Parathyroid adenoma (tissue), 2 donors: Measurements from ENCODE around the gene MPP3.

Experiments
- H2AFZ ChIP-seq: fragments of 300-600 bp; sonication (generic); one replicate; pipeline ENCODE4 v1.7.0; 2017; ENCODE audit warnings: antibody characterized with exemption, mild to moderate bottlenecking
- H3K27ac ChIP-seq: fragments of 300-600 bp; sonication (generic); one replicate; pipeline ENCODE4 v1.7.0; 2017
- H3K27me3 ChIP-seq: fragments of 300-600 bp; sonication (generic); one replicate; pipeline ENCODE4 v1.7.0; 2017; ENCODE audit warnings: low read length; ENCODE audit not compliant: control insufficient read depth, insufficient read depth
- H3K36me3 ChIP-seq: fragments of 300-600 bp; sonication (generic); one replicate; pipeline ENCODE4 v1.7.0; 2017; ENCODE audit warnings: low read length; ENCODE audit not compliant: control insufficient read depth, insufficient read depth
- H3K4me1 ChIP-seq: fragments of 300-600 bp; sonication (generic); one replicate; pipeline ENCODE4 v1.7.0; 2017; ENCODE audit warnings: control low read depth
- H3K4me2 ChIP-seq: fragments of 300-600 bp; sonication (generic); one replicate; pipeline ENCODE4 v1.7.0; 2017; ENCODE audit warnings: low read length
- H3K4me3 ChIP-seq: fragments of 300-600 bp; sonication (generic); one replicate; pipeline ENCODE4 v1.7.0; 2017; ENCODE audit warnings: low read depth, low read length
- H3K79me2 ChIP-seq: fragments of 300-600 bp; sonication (generic); one replicate; pipeline ENCODE4 v1.7.0; 2017; ENCODE audit warnings: control low read depth
- H3K9ac ChIP-seq: fragments of 300-600 bp; sonication (generic); one replicate; pipeline ENCODE4 v1.7.0; 2017; ENCODE audit warnings: mild to moderate bottlenecking
- H3K9me3 ChIP-seq: fragments of 300-600 bp; sonication (generic); one replicate; pipeline ENCODE4 v1.7.0; 2017; ENCODE audit warnings: low read length; ENCODE audit not compliant: control insufficient read depth
- TF ChIP-seq, protein P1 (sequence below): fragments of 300-600 bp; sonication (generic); IDR thresholded peaks from one replicate; pipeline ENCODE4 v1.7.0; 2017; ENCODE audit warnings: antibody characterized with exemption, mild to moderate bottlenecking
- donor health status: primary hyperparathyroidism.

Gene MPP3

DNA sequence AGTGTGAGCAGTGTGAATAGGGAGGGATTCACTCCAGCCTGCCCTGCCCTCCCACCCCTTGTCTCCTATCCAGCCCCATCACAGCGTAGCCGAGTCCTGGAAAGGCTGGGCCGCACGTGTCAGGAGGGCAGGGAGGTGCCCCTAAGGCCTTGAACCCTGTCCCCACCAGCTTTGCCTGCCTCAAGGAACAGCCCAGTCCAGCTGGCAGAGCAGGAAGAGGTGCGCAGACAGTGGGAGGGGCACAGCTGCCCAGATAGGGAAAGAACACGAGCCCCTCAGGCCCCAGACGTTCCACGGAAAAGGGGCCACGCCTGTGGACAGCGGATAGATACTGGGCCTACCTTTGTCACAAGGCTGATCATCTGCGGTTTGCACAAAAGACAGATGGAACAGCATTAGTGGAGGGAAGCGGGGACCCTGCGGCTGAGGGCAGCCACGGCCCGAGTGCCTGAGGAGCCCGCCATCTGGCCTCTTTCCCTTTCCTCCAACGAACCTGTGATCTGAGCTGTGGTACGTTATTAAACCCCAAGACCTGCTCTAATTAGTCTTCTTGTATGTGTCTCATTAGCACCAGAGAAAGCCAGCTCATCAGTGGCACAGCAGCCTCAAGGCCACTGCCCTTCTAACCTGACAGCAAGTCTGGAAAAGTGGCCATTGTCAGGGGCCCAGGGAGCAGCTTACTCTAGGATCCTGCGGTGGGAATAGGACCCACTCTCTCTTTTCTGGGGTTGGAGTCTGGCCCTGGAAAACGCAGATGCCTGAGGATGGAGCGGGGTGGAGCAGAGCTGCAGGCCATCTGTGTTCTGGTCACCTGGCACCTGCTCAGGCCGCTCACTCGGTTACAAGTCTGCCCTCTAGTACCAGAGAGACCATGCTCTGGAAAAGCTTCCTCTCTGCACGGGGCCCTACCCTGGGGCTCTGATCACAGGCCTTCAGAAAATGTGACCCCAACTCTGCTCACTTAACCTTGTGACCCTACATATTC lies 16.3 kb downstream of the MPP3 start:
- no peak overlapping the region for H3K9ac ChIP-seq
- H3K4me3 ChIP-seq, result no peak overlapping the region
- H3K4me2 ChIP-seq, result no peak overlapping the region
- no peaks in the 10 kb centered on the region for H3K9me3 ChIP-seq
- H3K27ac ChIP-seq, result no peak overlapping the region
- TF ChIP-seq, protein P1, sequence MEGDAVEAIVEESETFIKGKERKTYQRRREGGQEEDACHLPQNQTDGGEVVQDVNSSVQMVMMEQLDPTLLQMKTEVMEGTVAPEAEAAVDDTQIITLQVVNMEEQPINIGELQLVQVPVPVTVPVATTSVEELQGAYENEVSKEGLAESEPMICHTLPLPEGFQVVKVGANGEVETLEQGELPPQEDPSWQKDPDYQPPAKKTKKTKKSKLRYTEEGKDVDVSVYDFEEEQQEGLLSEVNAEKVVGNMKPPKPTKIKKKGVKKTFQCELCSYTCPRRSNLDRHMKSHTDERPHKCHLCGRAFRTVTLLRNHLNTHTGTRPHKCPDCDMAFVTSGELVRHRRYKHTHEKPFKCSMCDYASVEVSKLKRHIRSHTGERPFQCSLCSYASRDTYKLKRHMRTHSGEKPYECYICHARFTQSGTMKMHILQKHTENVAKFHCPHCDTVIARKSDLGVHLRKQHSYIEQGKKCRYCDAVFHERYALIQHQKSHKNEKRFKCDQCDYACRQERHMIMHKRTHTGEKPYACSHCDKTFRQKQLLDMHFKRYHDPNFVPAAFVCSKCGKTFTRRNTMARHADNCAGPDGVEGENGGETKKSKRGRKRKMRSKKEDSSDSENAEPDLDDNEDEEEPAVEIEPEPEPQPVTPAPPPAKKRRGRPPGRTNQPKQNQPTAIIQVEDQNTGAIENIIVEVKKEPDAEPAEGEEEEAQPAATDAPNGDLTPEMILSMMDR, result no peak
- H3K36me3 ChIP-seq, result no peaks in the 10 kb centered on the region
- no peaks in the 10 kb centered on the region for H3K79me2 ChIP-seq
- no peaks in the 10 kb centered on the region for H3K27me3 ChIP-seq
- no peaks in the 10 kb centered on the region for H3K4me1 ChIP-seq
- H2AFZ ChIP-seq, result no peak overlapping the region

DNA sequence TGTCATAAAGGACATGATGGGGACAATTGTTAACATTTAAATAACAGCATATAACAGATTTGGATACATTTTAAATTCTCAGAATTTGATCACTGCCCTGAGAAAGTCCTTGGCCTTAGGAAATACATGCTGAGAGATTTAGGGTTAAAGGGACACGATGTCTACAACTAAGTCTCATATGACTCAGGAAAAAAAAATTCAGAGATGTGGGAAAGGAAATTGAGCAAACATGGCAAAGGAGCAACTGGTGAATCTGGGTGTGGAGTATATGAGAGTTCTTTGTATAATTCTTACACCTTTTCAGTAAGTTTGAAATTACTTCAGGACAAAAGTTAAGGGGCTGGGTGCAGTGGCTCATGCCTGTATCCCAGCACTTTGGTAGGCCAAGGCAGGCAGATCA lies 18.2 kb downstream of the MPP3 start:
- H3K27me3 ChIP-seq, result no peaks in the 10 kb centered on the region
- no peaks in the 10 kb centered on the region for H3K36me3 ChIP-seq
- H3K4me2 ChIP-seq, result no peak overlapping the region
- no peak overlapping the region for H3K27ac ChIP-seq
- H3K79me2 ChIP-seq, result no peaks in the 10 kb centered on the region
- H3K9me3 ChIP-seq, result no peaks in the 10 kb centered on the region
- H3K9ac ChIP-seq, result no peak overlapping the region
- no peak overlapping the region for H3K4me3 ChIP-seq
- TF ChIP-seq, protein P1, result no peak
- no peak overlapping the region for H2AFZ ChIP-seq
- no peaks in the 10 kb centered on the region for H3K4me1 ChIP-seq

GRCh38 chr17:43814026-43814425 lies 18.9 kb downstream of the MPP3 start:
- Histone ChIP-seq H3K79me2 (no peaks in the 10 kb centered on the region), H3K36me3 (no peaks in the 10 kb centered on the region), H3K9ac (no peak overlapping the region)

DNA sequence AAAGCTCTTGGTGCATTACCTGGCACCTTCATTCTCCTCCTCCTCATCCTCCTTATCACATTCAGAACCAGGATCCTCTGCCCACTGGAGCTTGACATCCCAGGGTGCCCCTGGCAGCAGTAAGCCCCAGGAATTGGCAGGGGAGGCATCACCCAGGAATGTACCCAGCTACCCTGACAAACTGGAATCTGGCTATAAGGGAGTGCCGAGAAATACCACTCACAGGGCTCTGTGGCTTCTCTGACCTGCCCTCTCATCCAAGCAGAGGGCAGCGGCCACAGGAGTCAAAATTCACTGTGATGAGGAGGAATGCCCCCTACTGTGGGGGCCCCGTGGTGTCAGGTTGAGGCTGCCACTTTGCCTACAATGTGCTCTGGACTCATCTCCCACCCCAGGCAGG lies 19.6 kb downstream of the MPP3 start:
- no peak overlapping the region for H3K9ac ChIP-seq
- no peaks in the 10 kb centered on the region for H3K36me3 ChIP-seq

More at GRCh38 chr17:43814026-43814425, 18.9 kb downstream of the MPP3 start:
- H3K9me3 ChIP-seq, result no peaks in the 10 kb centered on the region
- H3K27ac ChIP-seq, result no peak overlapping the region
- no peak overlapping the region for H3K4me3 ChIP-seq
- H3K27me3 ChIP-seq, result no peaks in the 10 kb centered on the region
- H3K4me2 ChIP-seq, result no peak overlapping the region
- TF ChIP-seq, protein P1, result no peak
- H3K4me1 ChIP-seq, result no peaks in the 10 kb centered on the region
- no peak overlapping the region for H2AFZ ChIP-seq

More for the DNA sequence above, 19.6 kb downstream of the MPP3 start:
- no peaks in the 10 kb centered on the region for H3K4me1 ChIP-seq
- TF ChIP-seq, protein P1, result no peak
- no peak overlapping the region for H2AFZ ChIP-seq
- H3K9me3 ChIP-seq, result no peaks in the 10 kb centered on the region
- H3K27me3 ChIP-seq, result no peaks in the 10 kb centered on the region
- no peak overlapping the region for H3K27ac ChIP-seq
- H3K4me3 ChIP-seq, result no peak overlapping the region
- no peak overlapping the region for H3K4me2 ChIP-seq
- no peaks in the 10 kb centered on the region for H3K79me2 ChIP-seq
